Measurements from ENCODE around the gene ELMO1. TPM values are rescaled to one million over a fixed set of nuclear protein-coding genes. Genes with fewer than 3 reads are reported as not detected.

ELMO1 gene
- total and polyA plus RNA-seq, 2 of the 13 experiments (the other 11 are each of a cell fraction or from before 2014, with no cell fraction given) = 0.11 to 0.17 TPM

GRCh38 chr7:37174460-37174859, 274.2 kb downstream of the ELMO1 start (continued):
- TF ChIP-seq CHCHD3 (CRISPR knock-in tag; IDR thresholded peaks at IDR 0.05) (no peak), ZNF501 (CRISPR knock-in tag; IDR thresholded peaks at IDR 0.05) (no peak), ZNF382 (CRISPR knock-in tag; IDR thresholded peaks at IDR 0.05; ENCODE audit: borderline replicate concordance) (no peak), KDM2A (CRISPR knock-in tag; IDR thresholded peaks at IDR 0.05; ENCODE audit: borderline replicate concordance, low read depth) (no peak), ZNF468 (CRISPR knock-in tag; IDR thresholded peaks at IDR 0.05) (no peak), ZNF670 (CRISPR knock-in tag; IDR thresholded peaks at IDR 0.05; ENCODE audit: borderline replicate concordance) (no peak), GTF3A (CRISPR knock-in tag; conservative IDR thresholded peaks at IDR 0.05) (no peak)

- ChIA-PET POLR2A (no interaction called here), CTCF (ENCODE audit: low intra/inter-chr PET ratio, low total read pairs) (no interaction called here)
- Histone ChIP-seq H3K4me2 (ENCODE audit: low read depth, low read length) (no peak overlapping the region), H3K4me1 (ENCODE audit: insufficient read depth, low read length) (no peaks in the 10 kb centered on the region), H3K9me3 (ENCODE audit: low read length) (no peaks in the 10 kb centered on the region), H4K20me1 (ENCODE audit: insufficient read depth, low read length) (no peaks in the 10 kb centered on the region), H3K4me3 (replicated peaks in 1 of 3; ENCODE audit: insufficient read depth in 1 of 3, low read depth in 2 of 3, low read length in 3 of 3) (no peak overlapping the region), H3K27ac (ENCODE audit: extremely low read length, insufficient read depth, low read length) (no peak overlapping the region), H3K27me3 (ENCODE audit: control insufficient read depth in 1 of 2, insufficient read depth in 2 of 2, low read length in 2 of 2) (no peaks in the 10 kb centered on the region), H3K79me2 (ENCODE audit: insufficient read depth, low read length) (no peaks in the 10 kb centered on the region), H3K9ac (ENCODE audit: insufficient read depth, low read depth, low read length) (no peak overlapping the region), H3K36me3 (replicated peaks in 1 of 2; ENCODE audit: control insufficient read depth in 1 of 2, insufficient read depth in 2 of 2, low read length in 2 of 2) (no peaks in the 10 kb centered on the region), H2AFZ (ENCODE audit: low read length) (no peak overlapping the region)
- in situ Hi-C loops (cut with HindIII; ENCODE audit: extremely low pct_ligation_motif_present, low pct_unique_long_range_greater_than_20kb) (no loop called here), intact Hi-C loops (cut with micrococcal nuclease; ENCODE audit: unreplicated experiment) (loop anchor here (10.0 kb wide), 1 partner anchor 69 kb away; no protein-coding TSS in a partner anchor)
- 63% methylated on average over 2 of the region's 2 CpGs for WGBS (ENCODE audit: low lambda C conversion rate)
- DNase-seq (ENCODE audit: low spot score) (no peak), ATAC-seq (no peak), FAIRE-seq (no peak)
- no TSS peak for BruUV-seq (replicated peaks)
- no peak for TF ChIP-seq TCF12 (IDR thresholded peaks at IDR 0.05)
- TF ChIP-seq TCF12 (CRISPR knock-in tag; IDR thresholded peaks at IDR 0.05) = no peak
- TF ChIP-seq SALL1 (CRISPR knock-in tag; IDR thresholded peaks at IDR 0.05) = no peak
- no peak for TF ChIP-seq ZNF761 (CRISPR knock-in tag; conservative IDR thresholded peaks at IDR 0.05)
- TF ChIP-seq, protein P1, sequence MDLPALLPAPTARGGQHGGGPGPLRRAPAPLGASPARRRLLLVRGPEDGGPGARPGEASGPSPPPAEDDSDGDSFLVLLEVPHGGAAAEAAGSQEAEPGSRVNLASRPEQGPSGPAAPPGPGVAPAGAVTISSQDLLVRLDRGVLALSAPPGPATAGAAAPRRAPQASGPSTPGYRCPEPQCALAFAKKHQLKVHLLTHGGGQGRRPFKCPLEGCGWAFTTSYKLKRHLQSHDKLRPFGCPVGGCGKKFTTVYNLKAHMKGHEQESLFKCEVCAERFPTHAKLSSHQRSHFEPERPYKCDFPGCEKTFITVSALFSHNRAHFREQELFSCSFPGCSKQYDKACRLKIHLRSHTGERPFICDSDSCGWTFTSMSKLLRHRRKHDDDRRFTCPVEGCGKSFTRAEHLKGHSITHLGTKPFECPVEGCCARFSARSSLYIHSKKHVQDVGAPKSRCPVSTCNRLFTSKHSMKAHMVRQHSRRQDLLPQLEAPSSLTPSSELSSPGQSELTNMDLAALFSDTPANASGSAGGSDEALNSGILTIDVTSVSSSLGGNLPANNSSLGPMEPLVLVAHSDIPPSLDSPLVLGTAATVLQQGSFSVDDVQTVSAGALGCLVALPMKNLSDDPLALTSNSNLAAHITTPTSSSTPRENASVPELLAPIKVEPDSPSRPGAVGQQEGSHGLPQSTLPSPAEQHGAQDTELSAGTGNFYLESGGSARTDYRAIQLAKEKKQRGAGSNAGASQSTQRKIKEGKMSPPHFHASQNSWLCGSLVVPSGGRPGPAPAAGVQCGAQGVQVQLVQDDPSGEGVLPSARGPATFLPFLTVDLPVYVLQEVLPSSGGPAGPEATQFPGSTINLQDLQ (CRISPR knock-in tag; IDR thresholded peaks at IDR 0.05) = no peak
- TF ChIP-seq MIER2 (CRISPR knock-in tag; IDR thresholded peaks at IDR 0.05) = no peak
- no peak for TF ChIP-seq ZNF782 (CRISPR knock-in tag; IDR thresholded peaks at IDR 0.05; ENCODE audit: borderline replicate concordance)
- TF ChIP-seq MBD4 (IDR thresholded peaks at IDR 0.05; ENCODE audit: borderline replicate concordance, low read length) = no peak
- no peak for TF ChIP-seq ZNF878 (CRISPR knock-in tag; IDR thresholded peaks at IDR 0.05)
- TF ChIP-seq, protein P2, sequence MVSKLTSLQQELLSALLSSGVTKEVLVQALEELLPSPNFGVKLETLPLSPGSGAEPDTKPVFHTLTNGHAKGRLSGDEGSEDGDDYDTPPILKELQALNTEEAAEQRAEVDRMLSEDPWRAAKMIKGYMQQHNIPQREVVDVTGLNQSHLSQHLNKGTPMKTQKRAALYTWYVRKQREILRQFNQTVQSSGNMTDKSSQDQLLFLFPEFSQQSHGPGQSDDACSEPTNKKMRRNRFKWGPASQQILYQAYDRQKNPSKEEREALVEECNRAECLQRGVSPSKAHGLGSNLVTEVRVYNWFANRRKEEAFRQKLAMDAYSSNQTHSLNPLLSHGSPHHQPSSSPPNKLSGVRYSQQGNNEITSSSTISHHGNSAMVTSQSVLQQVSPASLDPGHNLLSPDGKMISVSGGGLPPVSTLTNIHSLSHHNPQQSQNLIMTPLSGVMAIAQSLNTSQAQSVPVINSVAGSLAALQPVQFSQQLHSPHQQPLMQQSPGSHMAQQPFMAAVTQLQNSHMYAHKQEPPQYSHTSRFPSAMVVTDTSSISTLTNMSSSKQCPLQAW (CRISPR knock-in tag; IDR thresholded peaks at IDR 0.05) = no peak
- no peak for TF ChIP-seq ZNF776 (CRISPR knock-in tag; IDR thresholded peaks at IDR 0.05)
- TF ChIP-seq ZNF780A (CRISPR knock-in tag; IDR thresholded peaks at IDR 0.05) = no peak
- no peak for TF ChIP-seq GABPA (IDR thresholded peaks at IDR 0.05; ENCODE audit: low read depth, low read length)
- TF ChIP-seq GABPA (CRISPR knock-in tag; IDR thresholded peaks at IDR 0.05; ENCODE audit: low read depth) = no peak
Measured at GRCh38 chr7:37173670-37174069, 275.0 kb downstream of the ELMO1 start.

Data from HepG2 (cell line).